Stimulated activated CD4-positive, alpha-beta T cell treated with anti-CD3 and anti-CD28 coated beads, Interleukin-2, amount 100 ng/mL, for 4 hours (primary cell): ENCODE measurements around the gene MARK3.
A peak's percentile ranks its signal among the peaks of the same experiment; 100 is the strongest.

Experiments
- DNase-seq: peaks from one replicate; pipeline ENCODE4 v3.0.0-alpha.2; 2020; ENCODE audit warnings: low read depth

Gene MARK3

DNA sequence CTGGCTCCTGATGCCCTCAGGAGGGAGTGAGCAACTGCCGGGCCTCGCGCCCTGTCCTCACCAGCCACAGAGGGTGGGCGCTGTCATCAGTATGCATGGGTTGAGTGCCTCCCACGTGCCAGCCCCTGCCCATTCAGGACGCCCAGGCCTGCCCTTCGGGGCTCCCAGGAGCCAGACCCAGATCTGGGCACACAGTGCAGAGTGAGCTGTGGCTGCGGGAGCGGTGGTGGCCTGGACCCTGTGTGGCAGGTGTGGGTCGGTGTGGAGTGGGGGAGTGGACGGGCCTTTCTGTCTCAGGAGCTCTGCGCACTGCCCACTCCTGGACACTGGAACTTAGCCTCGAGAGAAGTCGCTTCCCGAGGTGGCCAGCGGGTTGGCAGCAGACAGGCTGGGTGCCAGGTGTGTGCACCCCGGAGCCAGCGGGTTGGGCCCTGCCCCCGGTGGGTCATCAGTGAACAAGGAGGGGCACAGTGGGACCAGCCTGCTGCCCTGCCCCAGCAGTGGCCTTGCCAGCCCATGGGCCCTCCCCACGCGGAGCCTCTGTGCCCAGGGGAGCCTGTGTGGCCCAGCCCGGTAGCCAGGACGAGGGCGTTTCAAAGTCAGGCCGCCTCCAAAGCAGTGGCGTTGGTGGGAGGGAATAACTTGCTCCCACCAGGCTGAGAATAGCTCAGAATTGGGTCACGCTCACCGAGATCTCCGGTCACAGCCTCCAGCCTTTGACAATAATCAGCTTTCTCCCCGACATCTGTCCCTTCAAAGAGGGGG, 153.3 kb downstream of the MARK3 start:
- no peak for DNase-seq

- DNase-seq: no peak
These were observed 154.0 kb downstream of the MARK3 start for GRCh38 chr14:103539056-103539825.

DNA sequence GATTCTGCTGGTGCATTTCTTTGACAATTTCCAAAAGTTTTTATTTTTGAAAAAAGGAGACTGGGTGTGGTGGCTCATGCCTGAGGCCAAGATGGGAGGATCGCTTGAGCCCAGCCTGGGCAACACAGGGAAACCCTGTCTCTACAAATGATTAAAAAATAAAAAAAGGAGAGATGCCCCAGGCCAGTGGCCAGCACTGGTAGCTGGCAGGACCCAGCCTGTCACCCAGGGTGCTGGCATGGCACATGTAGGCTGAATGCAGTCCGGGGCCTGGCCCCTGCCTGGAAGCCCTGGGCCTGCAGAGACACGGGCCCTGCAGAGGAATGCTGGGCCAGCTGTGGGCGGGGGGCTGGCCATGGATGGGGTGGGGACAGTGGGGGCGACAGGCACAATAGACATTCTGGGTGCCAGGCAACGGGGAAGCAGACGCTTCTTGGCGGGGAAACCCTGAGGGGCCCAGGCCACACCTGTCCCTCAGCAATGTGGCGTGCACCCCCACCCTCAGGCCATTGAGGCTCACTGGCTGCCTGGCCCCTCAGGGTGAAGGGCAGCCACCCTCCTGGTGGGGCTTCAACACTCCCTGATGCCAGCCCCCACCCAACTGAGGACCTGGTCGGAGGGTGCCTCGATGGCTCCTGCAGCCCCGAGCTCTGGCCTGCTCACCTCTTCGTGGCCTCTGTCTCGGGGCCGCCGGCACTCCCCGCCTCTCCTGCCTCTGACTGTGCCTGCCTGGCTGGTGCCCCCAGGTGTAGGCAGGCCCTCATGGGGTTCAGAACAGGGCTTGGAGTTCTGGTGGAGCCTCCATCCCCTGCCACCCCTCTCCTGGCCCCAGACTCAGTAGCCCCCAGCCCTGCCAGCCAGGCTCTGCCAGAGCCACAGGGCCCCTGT, 155.8 kb downstream of the MARK3 start:
- no peak for DNase-seq

- no peak for DNase-seq
These were observed 156.7 kb downstream of the MARK3 start for GRCh38 chr14:103541709-103542604.

GRCh38 chr14:103542605-103543088, 157.4 kb downstream of the MARK3 start:
- DNase-seq: no peak

- no peak for DNase-seq
These were observed 157.9 kb downstream of the MARK3 start for GRCh38 chr14:103543140-103543539.

GRCh38 chr14:103543721-103544387, 158.6 kb downstream of the MARK3 start:
- DNase-seq: no peak

- DNase-seq: no peak
These were observed 159.4 kb downstream of the MARK3 start for GRCh38 chr14:103544388-103545218.

DNA sequence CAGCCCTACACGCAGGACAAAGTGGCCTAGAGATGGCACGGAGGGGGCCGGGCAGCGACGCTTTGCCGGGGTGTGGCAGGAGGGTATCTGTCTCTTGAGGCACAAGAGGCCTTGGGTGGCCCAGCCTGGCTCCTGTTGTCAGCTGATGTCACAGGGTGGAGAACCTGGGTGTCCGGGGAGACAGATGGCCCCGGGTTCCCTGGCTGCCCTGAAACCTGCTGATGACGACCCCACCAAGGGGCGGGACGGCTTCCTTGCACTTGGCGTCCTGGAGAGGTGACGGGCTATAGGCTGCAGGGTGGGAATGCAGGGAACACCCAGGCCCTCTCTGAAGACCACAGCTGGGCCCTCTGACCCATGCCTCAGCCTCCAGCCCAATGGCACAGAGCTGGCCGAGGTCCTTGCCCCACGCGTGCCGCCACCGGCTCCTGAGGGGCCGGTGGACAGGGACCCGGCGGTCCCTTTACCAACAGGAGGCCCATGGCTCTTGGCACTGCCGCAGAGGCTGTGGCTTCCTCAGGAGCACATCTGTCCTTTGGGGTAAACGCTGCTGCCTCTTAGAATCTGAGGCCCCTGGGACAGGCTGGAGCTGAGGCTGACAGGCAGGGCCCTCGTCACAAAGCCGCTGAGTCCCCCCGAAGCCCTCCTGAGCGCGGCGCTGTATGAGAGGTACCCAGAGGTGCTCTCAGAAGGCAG, 160.2 kb downstream of the MARK3 start:
- no peak for DNase-seq

DNA sequence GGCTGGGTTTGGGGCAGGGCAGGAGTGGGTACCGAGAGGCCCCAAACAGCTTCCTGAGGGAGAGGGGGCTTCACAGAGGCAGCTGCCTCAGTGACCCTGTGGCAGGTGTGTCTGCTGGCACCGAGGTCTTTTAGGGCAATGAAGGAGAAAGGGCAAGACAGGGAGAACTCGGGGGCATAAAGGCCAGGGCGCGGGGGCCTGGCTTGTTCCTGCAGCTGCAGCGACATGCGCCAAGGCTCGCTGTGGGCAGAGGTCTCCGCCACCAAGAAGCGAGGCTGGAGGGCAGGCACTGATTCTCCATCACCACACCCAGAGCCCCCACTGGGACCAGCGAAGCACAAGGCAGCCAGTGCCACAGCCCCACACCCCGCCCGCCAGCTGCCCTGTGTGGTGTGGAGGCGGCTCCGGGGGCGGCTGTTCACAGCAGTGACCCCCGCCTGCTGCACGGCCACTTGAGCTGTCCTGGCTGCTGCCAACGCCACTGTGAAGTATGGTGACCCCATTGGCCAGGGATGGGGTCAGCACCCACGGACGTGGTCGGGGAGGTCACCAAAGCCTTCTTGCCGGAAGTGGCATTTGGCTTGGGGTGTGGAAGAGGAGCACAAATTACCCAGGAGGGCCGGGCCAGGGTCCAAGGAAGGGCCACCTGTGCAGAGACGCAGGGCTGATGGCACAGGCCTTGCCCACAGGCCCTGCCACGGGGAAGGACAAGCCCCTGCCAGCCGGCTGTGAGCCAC, 160.9 kb downstream of the MARK3 start:
- no peak for DNase-seq

GRCh38 chr14:103546652-103547454, 161.6 kb downstream of the MARK3 start:
- peak; percentile 56 for DNase-seq

GRCh38 chr14:103547455-103547940, 162.3 kb downstream of the MARK3 start:
- DNase-seq: no peak

- no peak for DNase-seq
These were observed 162.8 kb downstream of the MARK3 start for GRCh38 chr14:103547941-103548462.

- DNase-seq: no peak
These were observed 163.5 kb downstream of the MARK3 start for GRCh38 chr14:103548463-103549351.

- no peak for DNase-seq
These were observed 164.4 kb downstream of the MARK3 start for GRCh38 chr14:103549361-103550311.
